Stimulated activated CD8-positive, alpha-beta memory T cell treated with anti-CD3 and anti-CD28 coated beads, Interleukin-4, amount 100 ng/mL, for 1 hour (primary cell): Measurements from ENCODE around the gene FLRT1.

ENCODE experiments used
- DNase-seq, 2 donors: peaks; one replicate each; pipeline ENCODE4 v3.0.0-alpha.2; 2020; ENCODE audit warnings: low read depth in 2 of 2, low spot score in 1 of 2

Gene FLRT1

GRCh38 chr11:64084146-64084950 is 48.6 kb downstream of the FLRT1 start:
- no peak for DNase-seq

- no peak for DNase-seq
Observed at GRCh38 chr11:64084951-64085710, 49.4 kb downstream of the FLRT1 start.
